Calu3 (cell line): ENCODE results near the gene SYF2. TPM values are rescaled to one million over a fixed set of nuclear protein-coding genes. Genes with fewer than 3 reads are reported as not detected.

ENCODE experiments used
- BruUV-seq: library from RNA; stranded (reverse); fragments of 400-500 nt; replicated peaks from 2 replicates; lab custom pipeline; 2021; lab: Mats Ljungman, UMichigan
- CTCF ChIA-PET: fragments of 300-600 bp; sonication (Branson Sonifier 250); formaldehyde crosslinking; loops from one replicate; lab custom pipeline; 2022; ENCODE audit warnings: antibody characterized with exemption; lab: Charles Lee
- DNase-seq: peaks from one replicate; pipeline ENCODE4 v3.0.0; 2022
- H3K27ac Mint-ChIP-seq: one replicate; pipeline ENCODE4 v1.8.0; 2022; ENCODE audit warnings: mixed read lengths; ENCODE audit not compliant: unreplicated experiment
- H3K27me3 Mint-ChIP-seq: one replicate; pipeline ENCODE4 v1.8.0; 2022; ENCODE audit warnings: mixed read lengths; ENCODE audit not compliant: unreplicated experiment
- H3K36me3 Mint-ChIP-seq: one replicate; pipeline ENCODE4 v1.8.0; 2022; ENCODE audit warnings: mild to moderate bottlenecking, moderate library complexity, mixed read lengths; ENCODE audit not compliant: insufficient read depth, unreplicated experiment
- H3K4me1 Mint-ChIP-seq: one replicate; pipeline ENCODE4 v1.8.0; 2022; ENCODE audit warnings: mild to moderate bottlenecking, low read depth, mixed read lengths; ENCODE audit not compliant: unreplicated experiment
- H3K4me3 Mint-ChIP-seq: one replicate; pipeline ENCODE4 v1.8.0; 2022; ENCODE audit warnings: mild to moderate bottlenecking, low read depth, moderate library complexity, mixed read lengths; ENCODE audit not compliant: unreplicated experiment
- H3K9me3 Mint-ChIP-seq: one replicate; pipeline ENCODE4 v1.8.0; 2022; ENCODE audit warnings: low read depth, mixed read lengths; ENCODE audit not compliant: unreplicated experiment
- intact Hi-C: fragments of 100-400 bp; cut with micrococcal nuclease; formaldehyde crosslinking; loops from one replicate; pipeline ENCODE4 v1.10.0; 2022; ENCODE audit not compliant: unreplicated experiment
- total RNA-seq: library from RNA; stranded (reverse); gene quantifications from 2 replicates; pipeline ENCODE4 v1.2.3, GENCODE V29; 2022
- TF ChIP-seq, protein P1 (sequence below): fragments of 200-600 bp; IDR thresholded peaks from one replicate; pipeline ENCODE4 v1.8.0; 2022; ENCODE audit warnings: antibody characterized with exemption; ENCODE audit not compliant: unreplicated experiment

The SYF2 gene
- total RNA-seq, 1 experiment from 2014 or later: 24.3 TPM

DNA sequence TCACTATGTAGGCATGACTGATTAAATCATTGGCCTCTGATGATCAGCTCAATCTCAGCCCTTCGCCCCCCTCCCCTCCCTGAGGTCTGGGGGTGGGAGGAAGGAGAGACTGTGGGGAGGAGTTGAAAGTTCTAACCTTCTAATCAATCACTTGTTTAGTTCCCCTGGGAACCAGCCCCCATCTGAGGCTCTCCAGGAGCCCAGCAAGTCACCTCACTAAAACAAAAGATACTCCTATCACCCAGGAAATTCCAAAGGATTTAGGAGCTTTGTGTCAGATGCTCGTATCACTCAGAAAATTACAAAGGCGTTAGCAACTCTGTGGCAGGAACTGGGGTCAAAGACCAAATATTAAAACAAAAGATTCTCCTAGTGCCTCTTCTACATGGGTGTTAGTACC lies 21.6 kb downstream of the SYF2 start:
- TF ChIP-seq, protein P1, sequence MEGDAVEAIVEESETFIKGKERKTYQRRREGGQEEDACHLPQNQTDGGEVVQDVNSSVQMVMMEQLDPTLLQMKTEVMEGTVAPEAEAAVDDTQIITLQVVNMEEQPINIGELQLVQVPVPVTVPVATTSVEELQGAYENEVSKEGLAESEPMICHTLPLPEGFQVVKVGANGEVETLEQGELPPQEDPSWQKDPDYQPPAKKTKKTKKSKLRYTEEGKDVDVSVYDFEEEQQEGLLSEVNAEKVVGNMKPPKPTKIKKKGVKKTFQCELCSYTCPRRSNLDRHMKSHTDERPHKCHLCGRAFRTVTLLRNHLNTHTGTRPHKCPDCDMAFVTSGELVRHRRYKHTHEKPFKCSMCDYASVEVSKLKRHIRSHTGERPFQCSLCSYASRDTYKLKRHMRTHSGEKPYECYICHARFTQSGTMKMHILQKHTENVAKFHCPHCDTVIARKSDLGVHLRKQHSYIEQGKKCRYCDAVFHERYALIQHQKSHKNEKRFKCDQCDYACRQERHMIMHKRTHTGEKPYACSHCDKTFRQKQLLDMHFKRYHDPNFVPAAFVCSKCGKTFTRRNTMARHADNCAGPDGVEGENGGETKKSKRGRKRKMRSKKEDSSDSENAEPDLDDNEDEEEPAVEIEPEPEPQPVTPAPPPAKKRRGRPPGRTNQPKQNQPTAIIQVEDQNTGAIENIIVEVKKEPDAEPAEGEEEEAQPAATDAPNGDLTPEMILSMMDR: no peak
- Mint-ChIP-seq H3K36me3 (no peaks in the 10 kb centered on the region), H3K27ac (no peak overlapping the region), H3K4me3 (no peak overlapping the region), H3K27me3 (peaks cover 22% of the 10 kb centered on the region), H3K4me1 (no peaks in the 10 kb centered on the region), H3K9me3 (no peaks in the 10 kb centered on the region)
- CTCF ChIA-PET: no interaction called here
- intact Hi-C loops: no loop called here
- no TSS peak for BruUV-seq
- no peak for DNase-seq

DNA sequence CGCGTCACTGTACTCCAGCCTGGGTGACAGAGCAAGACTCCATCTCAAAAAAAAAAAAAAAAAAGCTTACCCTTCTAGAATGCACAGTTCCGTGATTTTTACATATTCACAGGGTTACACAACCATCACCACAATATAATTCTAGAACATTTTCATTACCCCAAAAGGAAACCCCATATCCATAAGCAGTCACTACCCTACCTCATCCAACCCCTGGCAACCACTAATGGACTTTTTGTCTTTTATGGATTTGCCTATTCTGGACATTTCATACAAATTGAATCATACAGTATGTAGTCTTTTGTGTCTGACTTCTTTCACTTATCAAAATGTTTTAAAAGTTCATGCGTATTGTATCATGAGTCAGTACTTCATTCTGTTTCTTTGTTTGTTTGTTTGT lies 22.8 kb downstream of the SYF2 start:
- Mint-ChIP-seq H3K36me3 (no peaks in the 10 kb centered on the region), H3K27me3 (peaks cover 22% of the 10 kb centered on the region), H3K4me3 (no peak overlapping the region), H3K4me1 (no peaks in the 10 kb centered on the region), H3K27ac (no peak overlapping the region), H3K9me3 (no peaks in the 10 kb centered on the region)
- BruUV-seq: no TSS peak
- CTCF ChIA-PET: interaction anchor here (1.1 kb wide), 1 partner anchor 361 kb away, joined by 5 read pairs; no protein-coding TSS in a partner anchor
- DNase-seq: no peak
- intact Hi-C loops: loop anchor here (5.0 kb wide), 1 partner anchor 362 kb away; no protein-coding TSS in a partner anchor
- TF ChIP-seq, protein P1: no peak

DNA sequence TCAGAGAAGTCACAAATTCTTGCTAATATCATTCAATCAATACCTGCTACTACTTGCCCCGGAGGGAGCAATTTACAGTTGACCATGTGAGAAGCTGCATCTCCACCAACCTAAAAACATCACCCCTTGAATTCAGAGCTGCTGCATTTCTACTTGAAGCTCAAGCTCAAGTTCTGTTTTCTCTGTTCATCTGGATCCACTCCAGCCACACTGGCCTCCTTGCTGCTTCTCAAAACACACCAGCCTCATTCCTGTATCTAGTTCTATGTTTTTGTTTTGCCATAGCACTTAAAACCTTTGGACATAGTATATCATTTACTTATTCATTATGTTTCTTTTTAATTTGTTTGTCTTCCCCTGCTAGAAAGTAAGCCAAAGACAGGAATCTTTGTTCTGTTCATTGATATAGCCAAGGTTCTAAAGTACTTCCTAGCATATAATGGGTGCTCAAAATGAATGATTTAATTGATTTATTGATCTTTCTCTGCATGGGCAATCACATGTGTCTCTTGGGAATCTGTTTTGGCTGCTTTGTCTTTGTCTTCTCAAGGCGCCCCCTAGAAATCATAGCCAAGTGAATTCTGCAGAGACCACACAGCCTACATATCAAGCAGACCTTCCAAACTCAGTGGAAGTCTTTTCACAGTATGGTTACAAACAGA lies 23.6 kb downstream of the SYF2 start:
- CTCF ChIA-PET: interaction anchor here (1.1 kb wide), 1 partner anchor 360 kb away, joined by 5 read pairs; no protein-coding TSS in a partner anchor
- H3K36me3 Mint-ChIP-seq: no peaks in the 10 kb centered on the region
- H3K27me3 Mint-ChIP-seq: peaks cover 22% of the 10 kb centered on the region
- no peaks in the 10 kb centered on the region for H3K4me1 Mint-ChIP-seq
- H3K4me3 Mint-ChIP-seq: no peak overlapping the region
- intact Hi-C loops: loop anchor here (5.0 kb wide), 1 partner anchor 361 kb away; no protein-coding TSS in a partner anchor
- DNase-seq: no peak
- H3K27ac Mint-ChIP-seq: no peak overlapping the region
- TF ChIP-seq, protein P1: no peak
- no peaks in the 10 kb centered on the region for H3K9me3 Mint-ChIP-seq
- no TSS peak for BruUV-seq

DNA sequence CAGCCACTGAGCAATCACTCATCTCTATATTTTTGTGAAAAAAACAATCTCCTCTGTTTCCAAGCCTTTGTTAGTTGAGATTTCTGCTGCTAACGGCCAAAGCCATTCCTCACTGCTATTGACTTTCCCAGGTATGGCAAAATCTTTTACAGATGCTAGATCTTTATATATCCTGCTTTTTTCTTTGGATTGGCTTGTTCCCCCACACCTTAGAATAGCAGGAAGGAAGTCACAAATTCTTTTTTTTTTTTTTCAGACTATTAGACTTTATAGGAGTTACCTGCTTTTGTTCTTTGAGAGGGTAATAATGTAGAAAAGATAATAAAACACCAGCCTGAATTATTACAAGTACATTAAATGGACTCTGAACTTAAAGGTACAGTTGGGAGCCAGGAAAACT lies 24.2 kb downstream of the SYF2 start:
- H3K4me1 Mint-ChIP-seq: no peaks in the 10 kb centered on the region
- H3K27ac Mint-ChIP-seq: no peak overlapping the region
- no peak for DNase-seq
- intact Hi-C loops: loop anchor here (5.0 kb wide), 1 partner anchor 361 kb away; no protein-coding TSS in a partner anchor
- H3K27me3 Mint-ChIP-seq: peaks cover 22% of the 10 kb centered on the region
- no peak overlapping the region for H3K4me3 Mint-ChIP-seq
- no TSS peak for BruUV-seq
- no peaks in the 10 kb centered on the region for H3K9me3 Mint-ChIP-seq
- CTCF ChIA-PET: no interaction called here
- TF ChIP-seq, protein P1: no peak
- H3K36me3 Mint-ChIP-seq: no peaks in the 10 kb centered on the region
